Measurements from ENCODE around the gene HEATR9.

GRCh38 chr17:35907691-35908090 lies 39.0 kb upstream of the HEATR9 start:
- TF ChIP-seq CTCF (IDR thresholded peaks at IDR 0.05) = no peak
- no peak for TF ChIP-seq EZH2 (IDR thresholded peaks at IDR 0.05; ENCODE audit: borderline replicate concordance, insufficient read depth, low read depth, low read length, poor library complexity, severe bottlenecking)
